A549 (cell line): ENCODE results near the gene C8G. TPM values are rescaled to one million over a fixed set of nuclear protein-coding genes. Genes with fewer than 3 reads are reported as not detected.

ENCODE experiments used
- ATAC-seq, 2 experiments: fragments of 200-7000 bp in 1 of 2; fragments of >200 bp in 1 of 2; cut with Nextera tagmentation in 1 of 2; cut with Tn5 transposase in 1 of 2; 3 replicates each; pipeline versions ENCODE4 v1.8.0 to v1.9.1; 2018 to 2020; ENCODE audit warnings: mild to moderate bottlenecking in 1 of 2, moderate library complexity in 1 of 2
- CTCF ChIA-PET: fragments of 300-600 bp; sonication (Branson Sonifier 250); formaldehyde crosslinking; extraction: SDS; loops from one replicate; lab custom pipeline; 2021; ENCODE audit warnings: antibody characterized with exemption, inconsistent platforms; lab: Yijun Ruan, JAX
- POLR2A ChIA-PET: fragments of 350-600 bp; formaldehyde crosslinking; extraction: SDS; loops from one replicate; lab custom pipeline; 2021; ENCODE audit warnings: antibody characterized with exemption, inconsistent platforms; lab: Yijun Ruan, JAX
- DNase-seq, 2 experiments: peaks; one replicate each; pipeline versions ENCODE4 v3.0.0 to v3.0.0-alpha.2; 2011 to 2016; ENCODE audit warnings: low read depth in 1 of 2, low spot score in 1 of 2
- FAIRE-seq: peaks from 2 replicates; lab custom pipeline; 2011; peaks lifted over from hg19 to GRCh38; lab: Jason Lieb, UNC
- H3K27ac ChIP-seq, 2 experiments: fragments of >200 bp; sonication (Bioruptor Twin); formaldehyde crosslinking; 3 replicates each; pipeline ENCODE4 v1.5.1; 2016 to 2017
- H3K4me1 ChIP-seq: fragments of >200 bp; sonication (Bioruptor Twin); formaldehyde crosslinking; 3 replicates; pipeline ENCODE4 v1.6.1; 2016
- H3K4me2 ChIP-seq: fragments of >200 bp; sonication (Bioruptor Twin); formaldehyde crosslinking; 3 replicates; pipeline ENCODE4 v1.6.1; 2016
- H3K4me3 ChIP-seq: fragments of >200 bp; sonication (Bioruptor Twin); formaldehyde crosslinking; 3 replicates; pipeline ENCODE4 v1.5.1; 2016
- H3K9me3 ChIP-seq: fragments of >200 bp; sonication (Bioruptor Twin); formaldehyde crosslinking; 3 replicates; pipeline ENCODE4 v1.6.1; 2016
- ATOH8 ChIP-seq: fragments of 250-450 bp; sonication (Bioruptor Pico); IDR thresholded peaks from 2 replicates; pipeline ENCODE4 v1.5.0; 2020; ENCODE audit warnings: low read depth, mild to moderate bottlenecking, moderate library complexity
- BHLHE40 ChIP-seq: IDR thresholded peaks from 2 replicates; pipeline ENCODE4 v1.6.1; 2012; ENCODE audit warnings: low read depth, low read length, inconsistent platforms
- CBX2 ChIP-seq: fragments of 200-600 bp; sonication (generic); IDR thresholded peaks from 2 replicates; pipeline ENCODE4 v1.6.1; 2016; ENCODE audit warnings: low read depth, mild to moderate bottlenecking, borderline replicate concordance
- CHD2 ChIP-seq: fragments of 150-350 bp; IDR thresholded peaks from 2 replicates; pipeline ENCODE4 v1.6.1; 2014; ENCODE audit warnings: low read length; ENCODE audit not compliant: partially characterized antibody
- CHD4 ChIP-seq: fragments of 200-600 bp; sonication (generic); IDR thresholded peaks from 2 replicates; pipeline ENCODE4 v1.6.1; 2016; ENCODE audit warnings: antibody characterized with exemption, mild to moderate bottlenecking, borderline replicate concordance
- CTCF ChIP-seq: fragments of >200 bp; sonication (Bioruptor Twin); formaldehyde crosslinking; IDR thresholded peaks from 3 replicates; pipeline ENCODE4 v1.5.1; 2016
- EHMT2 ChIP-seq: fragments of 200-600 bp; sonication (generic); IDR thresholded peaks from 2 replicates; pipeline ENCODE4 v1.6.1; 2016; ENCODE audit warnings: antibody characterized with exemption, low read depth, mild to moderate bottlenecking, moderate library complexity
- FOSL2 ChIP-seq, 2 experiments: fragments of 450-650 bp in 1 of 2; fragments of >200 bp in 1 of 2; sonication (Bioruptor Twin) in 1 of 2; formaldehyde crosslinking; IDR thresholded peaks; 2 replicates each; pipeline versions ENCODE4 v1.5.0 to v1.6.1; 2016 to 2020; ENCODE audit warnings: mild to moderate bottlenecking in 1 of 2, moderate library complexity in 1 of 2
- HDAC2 ChIP-seq: fragments of 200-600 bp; sonication (generic); IDR thresholded peaks from 2 replicates; pipeline ENCODE4 v1.6.1; 2016
- HOXA7 ChIP-seq: fragments of 250-450 bp; sonication (Bioruptor Pico); IDR thresholded peaks from 2 replicates; pipeline ENCODE4 v1.5.0; 2020; ENCODE audit warnings: mild to moderate bottlenecking, moderate library complexity
- HOXB13 ChIP-seq: fragments of 250-450 bp; sonication (Bioruptor Pico); IDR thresholded peaks from 2 replicates; pipeline ENCODE4 v1.5.0; 2020; ENCODE audit warnings: low read depth, mild to moderate bottlenecking, moderate library complexity
- HOXB5 ChIP-seq: fragments of 250-450 bp; sonication (Bioruptor Pico); IDR thresholded peaks from 2 replicates; pipeline ENCODE4 v1.5.0; 2020; ENCODE audit warnings: mild to moderate bottlenecking, moderate library complexity
- JUNB ChIP-seq: fragments of >200 bp; sonication (Bioruptor Twin); formaldehyde crosslinking; IDR thresholded peaks from 2 replicates; pipeline ENCODE4 v1.6.1; 2016
- MAX ChIP-seq: IDR thresholded peaks from 2 replicates; pipeline ENCODE4 v1.6.1; 2012
- MAZ ChIP-seq: fragments of 150-350 bp; IDR thresholded peaks from 2 replicates; pipeline ENCODE4 v1.6.1; 2014; ENCODE audit warnings: antibody characterized with exemption, low read depth, low read length, borderline replicate concordance
- MYC ChIP-seq: IDR thresholded peaks from 2 replicates; pipeline ENCODE4 v1.6.1; 2012; ENCODE audit warnings: mild to moderate bottlenecking, inconsistent platforms, low read length, improper control_type of control experiment, borderline replicate concordance
- PBX3 ChIP-seq: IDR thresholded peaks from 2 replicates; pipeline ENCODE4 v1.6.1; 2012
- PHF8 ChIP-seq: fragments of 200-600 bp; sonication (generic); IDR thresholded peaks from 2 replicates; pipeline ENCODE4 v1.6.1; 2016; ENCODE audit warnings: low read depth, mild to moderate bottlenecking, antibody characterized with exemption, moderate library complexity, borderline replicate concordance
- RAD21 ChIP-seq, 2 experiments: fragments of >200 bp in 1 of 2; sonication (Bioruptor Twin) in 1 of 2; formaldehyde crosslinking in 1 of 2; IDR thresholded peaks in 1 of 2; conservative IDR thresholded peaks in 1 of 2; 2 replicates in 1 of 2; 3 replicates in 1 of 2; pipeline ENCODE4 v1.6.1; 2012 to 2018; ENCODE audit warnings: inconsistent platforms in 1 of 2
- RCOR1 ChIP-seq: fragments of 150-350 bp; IDR thresholded peaks from 2 replicates; pipeline ENCODE4 v1.6.1; 2014; ENCODE audit warnings: antibody characterized with exemption, low read length, low read depth
- RNF2 ChIP-seq: fragments of 200-600 bp; sonication (generic); IDR thresholded peaks from 2 replicates; pipeline ENCODE4 v1.6.1; 2016; ENCODE audit warnings: low read depth, mild to moderate bottlenecking, antibody characterized with exemption, moderate library complexity, borderline replicate concordance
- SMC3 ChIP-seq: fragments of >200 bp; sonication (Bioruptor Twin); formaldehyde crosslinking; IDR thresholded peaks from 3 replicates; pipeline ENCODE4 v1.6.1; 2018; ENCODE audit warnings: inconsistent platforms
- TFCP2L1 ChIP-seq: fragments of 250-450 bp; sonication (Bioruptor Pico); IDR thresholded peaks from 2 replicates; pipeline ENCODE4 v1.5.0; 2021; ENCODE audit warnings: mild to moderate bottlenecking
- TP53 ChIP-seq: fragments of 250-450 bp; sonication (Bioruptor Pico); IDR thresholded peaks from 2 replicates; pipeline ENCODE4 v1.5.0; 2021; ENCODE audit warnings: mild to moderate bottlenecking, moderate library complexity
- USF2 ChIP-seq: fragments of 450-650 bp; IDR thresholded peaks from 2 replicates; pipeline ENCODE4 v1.6.1; 2014; ENCODE audit warnings: antibody characterized with exemption
- ZFP36 ChIP-seq: fragments of 450-650 bp; IDR thresholded peaks from 2 replicates; pipeline ENCODE4 v1.6.1; 2014; ENCODE audit warnings: borderline replicate concordance; ENCODE audit not compliant: partially characterized antibody
- ZSCAN20 ChIP-seq: fragments of 250-450 bp; sonication (Bioruptor Pico); IDR thresholded peaks from 2 replicates; pipeline ENCODE4 v1.8.0; 2022; ENCODE audit warnings: mild to moderate bottlenecking, moderate library complexity
- WGBS: methylation state at CpG from one replicate; pipeline ENCODE4 v1.1.6; 2017; ENCODE audit errors: missing lambda C conversion rate; 5-methylcytosine and 5-hydroxymethylcytosine counted together
- polyA plus RNA-seq, 4 experiments: library from polyadenylated mRNA; depleted of rRNA in 3 of 4; stranded (reverse); fragments of >200 nt; fragmentation: RNase III in 1 of 4; extraction: RNeasy Plus Mini Kit Qiagen cat#74134 plus additional on column Dnase treatment in 1 of 4; gene quantifications; 2 replicates in 3 of 4; 3 replicates in 1 of 4; pipeline ENCODE4 v1.2.3, GENCODE V29; 2011 to 2017

The C8G gene
- polyA plus RNA-seq, 2 of the 4 experiments (the other 2 are of a cell fraction): 0.45 to 1.3 TPM

- no peaks in the 10 kb centered on the region; the same call in 2 of the 3 replicates for H3K4me1 ChIP-seq
- no peaks in the 10 kb centered on the region for H3K9me3 ChIP-seq
- no peak for TF ChIP-seq HOXB13 (CRISPR knock-in tag)
- no peak for TF ChIP-seq CHD4
- TF ChIP-seq EHMT2: no peak
- no peak for TF ChIP-seq ATOH8
- TF ChIP-seq USF2: no peak
- TF ChIP-seq BHLHE40: no peak
- TF ChIP-seq HOXA7 (CRISPR knock-in tag): no peak
- no peak for TF ChIP-seq ZFP36
- no peak for TF ChIP-seq CBX2
- TF ChIP-seq RCOR1: no peak
- TF ChIP-seq CTCF: no peak
- TF ChIP-seq PBX3: no peak
- TF ChIP-seq MAZ: no peak
- TF ChIP-seq TP53 (CRISPR knock-in tag): no peak
- no peak for TF ChIP-seq HDAC2
- no peak for TF ChIP-seq MAX
- TF ChIP-seq MYC: no peak
- no peak for TF ChIP-seq JUNB
- TF ChIP-seq ZSCAN20 (CRISPR knock-in tag): no peak
- TF ChIP-seq HOXB5: no peak
- WGBS: 92% methylated on average over 20 of the region's 21 CpGs
- ChIA-PET CTCF (interaction anchor here (0.5 to 1.5 kb wide), 3 partner anchors 8 to 188 kb away, joined by 3 to 4 read pairs (median 3); no protein-coding TSS in a partner anchor), POLR2A (no interaction called here)
- H3K4me2 ChIP-seq: no peak overlapping the region
- no peak for FAIRE-seq
- H3K27ac ChIP-seq: no peak overlapping the region
- DNase-seq: no peak
- no peak overlapping the region for H3K4me3 ChIP-seq
- ATAC-seq: no peak
These were observed 29.3 kb upstream of the C8G start for GRCh38 chr9:136915632-136916329.

- peak; percentile 9 to 18; a peak in 2 of 6 replicates for ATAC-seq
- no peak for FAIRE-seq
- POLR2A ChIA-PET: no interaction called here
- no peak for TF ChIP-seq PHF8
- TF ChIP-seq HOXA7 (CRISPR knock-in tag): no peak
- no peak for TF ChIP-seq RNF2
- no peak for TF ChIP-seq FOSL2 (IDR thresholded peaks at IDR 0.05)
- TF ChIP-seq FOSL2 (CRISPR knock-in tag; IDR thresholded peaks at IDR 0.05): no peak
- TF ChIP-seq ZSCAN20 (CRISPR knock-in tag): no peak
- TF ChIP-seq MYC: no peak
- TF ChIP-seq PBX3: no peak
- TF ChIP-seq BHLHE40: no peak
- TF ChIP-seq TP53 (CRISPR knock-in tag): no peak
- no peak for TF ChIP-seq TFCP2L1 (CRISPR knock-in tag)
- TF ChIP-seq SMC3: no peak
- TF ChIP-seq CHD2: no peak
- no peak for TF ChIP-seq RAD21 (conservative IDR thresholded peaks at IDR 0.05 in 1 of 2, IDR thresholded peaks at IDR 0.05 in 1 of 2)
These were observed 28.5 kb upstream of the C8G start for GRCh38 chr9:136916330-136917184.

More at GRCh38 chr9:136916330-136917184, 28.5 kb upstream of the C8G start:
- H3K4me1 ChIP-seq: peaks cover 7% of the 10 kb centered on the region; the same call in 1 of the 3 replicates
- no peak for DNase-seq
- no peak overlapping the region for H3K27ac ChIP-seq
- CTCF ChIA-PET: interaction anchor here (0.5 to 1.2 kb wide), 4 partner anchors 9 to 187 kb away, joined by 3 to 4 read pairs (median 4); no protein-coding TSS in a partner anchor
- H3K4me2 ChIP-seq: no peak overlapping the region
- H3K4me3 ChIP-seq: no peak overlapping the region
- H3K9me3 ChIP-seq: no peaks in the 10 kb centered on the region
- WGBS: 93% methylated on average over 32 of the region's 32 CpGs
